Right atrium auricular region (tissue), 2 donors: ENCODE results near the gene ANKRD11. TPM values are rescaled to one million over a fixed set of nuclear protein-coding genes. Genes with fewer than 3 reads are reported as not detected.

Experiments
- DNase-seq: peaks from one replicate; pipeline ENCODE4 v3.0.0-alpha.2; 2019; ENCODE audit warnings: low spot score
- H3K27ac ChIP-seq, 2 donors: fragments of 200-600 bp; sonication (generic); 1 replicate in 1 of 2; 2 replicates in 1 of 2; pipeline ENCODE4 v1.5.1; 2016 to 2019
- H3K27me3 ChIP-seq, 2 donors: fragments of 200-600 bp; sonication (generic); one replicate each; pipeline versions ENCODE4 v1.5.1 to v1.6.0; 2017 to 2019
- H3K36me3 ChIP-seq: fragments of 200-600 bp; sonication (generic); one replicate; pipeline ENCODE4 v1.5.1; 2016
- H3K4me1 ChIP-seq, 2 donors: fragments of 200-600 bp; sonication (generic); one replicate each; pipeline versions ENCODE4 v1.5.1 to v1.6.0; 2017 to 2019
- H3K4me3 ChIP-seq, 2 donors: fragments of 200-600 bp; sonication (generic); 1 replicate in 1 of 2; 2 replicates in 1 of 2; pipeline ENCODE4 v1.5.1; 2017 to 2019; ENCODE audit warnings: mild to moderate bottlenecking in 1 of 2, moderate library complexity in 1 of 2
- H3K9me3 ChIP-seq, 2 donors: fragments of 200-600 bp; sonication (generic); one replicate each; pipeline ENCODE4 v1.5.1; 2019
- total RNA-seq, 2 donors: library from RNA; depleted of rRNA; stranded (reverse); fragments of >200 nt; gene quantifications; one replicate each; pipeline ENCODE4 v1.1.0, GENCODE V29; 2016
- TF ChIP-seq, protein P1 (sequence below), 2 donors: fragments of 200-600 bp; sonication (generic); IDR thresholded peaks; one replicate each; pipeline ENCODE4 v1.5.1; 2019; ENCODE audit warnings: antibody characterized with exemption in 2 of 2

ANKRD11 gene
- total RNA-seq, 2 donors from 2014 or later, result 55.2 to 68.1 TPM

DNA sequence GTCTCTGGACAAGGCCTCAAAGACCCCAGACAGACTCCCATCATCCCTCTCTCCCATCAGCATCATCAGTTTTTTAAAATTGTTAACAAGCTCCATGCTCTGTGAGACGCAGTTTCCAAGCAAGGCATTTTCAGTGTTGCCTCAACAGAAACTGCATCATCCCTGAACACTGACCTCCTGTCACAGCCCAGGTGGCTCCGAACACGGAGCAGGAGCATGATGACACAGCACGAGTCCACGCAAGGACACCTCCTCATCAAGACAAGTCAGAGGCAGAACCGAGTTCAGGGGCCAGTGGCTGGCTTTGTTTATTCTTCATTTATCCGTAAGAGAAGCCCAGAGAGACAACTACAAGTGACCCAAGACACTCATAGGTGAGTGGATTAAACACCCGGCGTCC is 91.4 kb downstream of the ANKRD11 start:
- H3K36me3 ChIP-seq, result no peaks in the 10 kb centered on the region
- no peaks in the 10 kb centered on the region for H3K9me3 ChIP-seq
- no peaks in the 10 kb centered on the region for H3K27me3 ChIP-seq
- no peak overlapping the region for H3K4me3 ChIP-seq
- TF ChIP-seq, protein P1, sequence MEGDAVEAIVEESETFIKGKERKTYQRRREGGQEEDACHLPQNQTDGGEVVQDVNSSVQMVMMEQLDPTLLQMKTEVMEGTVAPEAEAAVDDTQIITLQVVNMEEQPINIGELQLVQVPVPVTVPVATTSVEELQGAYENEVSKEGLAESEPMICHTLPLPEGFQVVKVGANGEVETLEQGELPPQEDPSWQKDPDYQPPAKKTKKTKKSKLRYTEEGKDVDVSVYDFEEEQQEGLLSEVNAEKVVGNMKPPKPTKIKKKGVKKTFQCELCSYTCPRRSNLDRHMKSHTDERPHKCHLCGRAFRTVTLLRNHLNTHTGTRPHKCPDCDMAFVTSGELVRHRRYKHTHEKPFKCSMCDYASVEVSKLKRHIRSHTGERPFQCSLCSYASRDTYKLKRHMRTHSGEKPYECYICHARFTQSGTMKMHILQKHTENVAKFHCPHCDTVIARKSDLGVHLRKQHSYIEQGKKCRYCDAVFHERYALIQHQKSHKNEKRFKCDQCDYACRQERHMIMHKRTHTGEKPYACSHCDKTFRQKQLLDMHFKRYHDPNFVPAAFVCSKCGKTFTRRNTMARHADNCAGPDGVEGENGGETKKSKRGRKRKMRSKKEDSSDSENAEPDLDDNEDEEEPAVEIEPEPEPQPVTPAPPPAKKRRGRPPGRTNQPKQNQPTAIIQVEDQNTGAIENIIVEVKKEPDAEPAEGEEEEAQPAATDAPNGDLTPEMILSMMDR (IDR thresholded peaks at IDR 0.05), result no peak
- DNase-seq, result no peak
- peaks cover 0 to 48% of the 10 kb centered on the region in 2 donors for H3K4me1 ChIP-seq
- H3K27ac ChIP-seq, result no peak overlapping the region

DNA sequence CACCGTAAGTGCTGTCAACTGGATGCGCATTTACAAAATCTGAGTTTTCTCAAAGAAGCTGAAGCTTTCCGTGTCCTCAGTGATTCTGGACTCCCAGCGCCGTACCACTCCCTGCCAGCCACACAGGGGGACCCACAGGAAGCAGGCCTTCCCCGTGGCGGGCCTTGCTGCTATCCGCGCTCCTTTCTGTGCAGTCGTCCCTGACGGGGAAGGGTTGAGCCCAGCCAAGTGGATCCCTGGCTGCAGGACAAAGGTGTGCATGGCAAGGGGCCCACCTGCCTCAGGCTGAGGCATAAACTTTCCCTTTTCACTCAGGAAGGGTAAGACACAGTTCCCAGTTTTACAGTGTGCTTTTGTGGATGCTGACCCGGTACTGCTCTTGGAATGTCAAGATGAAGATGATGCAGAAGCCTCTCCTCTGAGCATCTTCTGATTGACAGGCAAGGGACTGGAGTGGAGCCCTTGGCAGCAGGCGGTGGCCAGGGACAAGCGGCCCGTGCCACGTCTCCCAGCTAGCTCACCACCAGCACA is 93.0 kb downstream of the ANKRD11 start:
- Histone ChIP-seq H3K36me3 (no peaks in the 10 kb centered on the region), H3K4me3 (no peak overlapping the region), H3K27me3 (no peaks in the 10 kb centered on the region), H3K9me3 (no peaks in the 10 kb centered on the region), H3K27ac (no peak overlapping the region), H3K4me1 (peaks cover 0 to 48% of the 10 kb centered on the region in 2 donors)
- TF ChIP-seq, protein P1 (IDR thresholded peaks at IDR 0.05), result no peak
- DNase-seq, result no peak

GRCh38 chr16:89396156-89396555 is 94.2 kb downstream of the ANKRD11 start:
- H3K4me3 ChIP-seq, result no peak overlapping the region
- H3K9me3 ChIP-seq, result no peaks in the 10 kb centered on the region
- H3K27ac ChIP-seq, result no peak overlapping the region
- no peaks in the 10 kb centered on the region for H3K27me3 ChIP-seq
- TF ChIP-seq, protein P1 (IDR thresholded peaks at IDR 0.05), result no peak
- no peaks in the 10 kb centered on the region for H3K36me3 ChIP-seq
- peaks cover 0 to 42% of the 10 kb centered on the region in 2 donors for H3K4me1 ChIP-seq
- no peak for DNase-seq

DNA sequence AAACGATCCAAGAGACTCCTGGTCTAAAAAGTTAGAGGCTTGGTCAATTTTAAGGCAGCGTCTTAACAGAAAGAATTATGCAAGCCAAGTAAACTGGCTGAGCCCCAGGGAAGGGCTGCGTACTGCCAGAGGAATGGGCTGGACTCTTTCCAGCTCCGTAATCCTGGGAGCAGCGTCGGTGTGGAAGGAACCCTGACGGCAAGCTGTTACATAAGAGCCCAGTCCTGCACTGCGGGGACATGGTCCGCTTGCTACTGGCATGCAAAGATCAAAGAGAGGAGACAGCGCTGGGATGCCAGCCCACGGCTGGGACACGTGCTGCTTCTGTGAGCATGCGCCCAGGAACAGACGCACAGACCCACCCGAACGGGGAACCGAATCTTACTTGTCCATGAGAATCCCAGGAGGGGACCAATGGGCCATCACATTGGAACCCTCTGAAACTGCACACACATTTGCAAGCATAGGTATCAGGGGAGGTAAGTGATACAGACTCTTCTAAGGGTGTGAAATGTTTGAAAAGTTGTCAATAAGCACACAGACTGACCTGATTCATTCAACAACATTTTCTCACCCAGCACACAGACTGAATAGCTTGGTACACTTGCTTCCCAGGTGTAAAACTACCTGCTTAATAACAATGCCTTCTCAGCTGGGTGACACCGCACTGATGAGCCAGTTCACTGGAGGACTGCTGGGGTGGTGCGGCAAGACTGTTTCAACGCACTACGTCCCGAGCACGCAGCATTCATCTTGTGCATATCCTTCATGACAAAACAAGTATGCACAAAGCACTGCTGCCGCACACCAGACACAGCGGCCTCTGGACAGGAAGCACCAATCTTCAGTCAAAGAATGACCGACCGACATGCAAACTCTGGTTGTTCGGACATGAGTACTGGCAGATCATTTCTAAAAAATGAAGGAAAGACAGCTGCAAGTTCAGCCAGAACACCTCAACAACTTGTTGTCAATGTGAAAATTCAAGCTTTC is 94.9 kb downstream of the ANKRD11 start:
- H3K4me3 ChIP-seq, result no peak overlapping the region
- DNase-seq, result peak; percentile 96
- H3K9me3 ChIP-seq, result no peaks in the 10 kb centered on the region
- no peaks in the 10 kb centered on the region for H3K36me3 ChIP-seq
- TF ChIP-seq, protein P1 (IDR thresholded peaks at IDR 0.05), result no peak
- H3K27me3 ChIP-seq, result no peaks in the 10 kb centered on the region
- H3K27ac ChIP-seq, result peak overlapping the region; percentile 46 to 59
- peaks cover 0 to 42% of the 10 kb centered on the region in 2 donors for H3K4me1 ChIP-seq

DNA sequence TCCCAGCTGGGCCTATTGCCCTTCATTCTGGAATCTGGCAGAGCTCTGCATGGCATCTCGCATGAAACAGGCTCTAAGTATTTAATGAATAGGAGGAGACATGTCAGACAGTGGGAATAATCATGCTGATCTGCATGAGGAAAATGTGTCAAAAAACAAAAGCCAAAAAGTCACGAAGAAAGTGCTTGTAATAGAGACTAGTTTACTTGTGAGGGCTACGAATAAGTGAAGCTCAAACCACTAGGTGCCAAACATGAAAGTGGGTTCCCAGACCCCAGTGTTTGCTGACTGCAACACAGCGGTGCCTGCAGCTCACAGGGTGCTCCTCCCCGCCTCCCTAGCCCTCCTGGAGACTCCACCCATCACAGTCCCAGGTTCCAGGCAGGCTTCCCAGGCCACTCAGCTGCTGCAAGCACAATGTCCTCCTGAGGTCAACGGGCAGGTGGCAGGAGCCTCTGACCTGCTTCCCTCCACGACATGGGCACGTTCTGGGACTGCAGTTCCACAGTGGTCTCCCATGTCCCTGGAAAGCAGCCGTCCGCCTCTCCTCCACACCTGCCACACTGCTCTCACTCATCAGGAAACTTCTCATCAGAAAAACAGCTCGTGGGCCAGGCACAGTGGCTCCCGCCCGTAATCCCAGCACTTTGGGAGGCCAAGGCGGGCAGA is 96.5 kb downstream of the ANKRD11 start:
- Histone ChIP-seq H3K27me3 (no peaks in the 10 kb centered on the region), H3K9me3 (no peaks in the 10 kb centered on the region), H3K4me3 (no peak overlapping the region), H3K4me1 (peaks cover 0 to 42% of the 10 kb centered on the region in 2 donors), H3K36me3 (peaks cover 6% of the 10 kb centered on the region), H3K27ac (peak overlapping the region; percentile 46 to 59)
- DNase-seq, result no peak
- TF ChIP-seq, protein P1 (IDR thresholded peaks at IDR 0.05), result no peak
